HUDEP-2 (cell line): ENCODE results near the gene TBC1D3G.
"Not testable (repeated sequence)": the region's sequence is repeated elsewhere in the genome, so short reads cannot be mapped to it uniquely, and the experiment has no call there.

Source experiments
- DNase-seq, 76 experiments: peaks; one replicate each; lab custom pipeline; 2025; ENCODE audit not compliant: unreplicated experiment in 76 of 76; lab: John Stamatoyannopoulos, UW

The TBC1D3G gene

DNA sequence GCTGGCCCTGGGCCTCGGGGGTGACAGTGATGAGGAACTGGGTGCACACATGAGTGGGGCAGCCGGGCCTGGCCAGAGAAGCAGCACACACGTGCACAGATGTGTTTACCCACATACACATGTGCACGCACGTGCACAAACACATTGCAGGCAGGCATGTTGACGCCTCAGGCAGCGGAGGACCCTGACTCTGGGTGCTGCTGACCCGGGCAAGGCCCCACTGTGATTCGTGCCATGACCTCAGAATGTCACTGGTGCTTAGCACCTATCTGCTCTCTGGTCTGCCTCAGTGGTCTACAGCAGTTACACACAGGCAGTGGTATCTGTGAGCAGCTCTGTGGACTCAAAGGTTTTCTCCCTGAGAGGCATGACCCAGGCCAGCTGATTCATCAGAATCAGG, at the start of gene TBC1D3G:
Gene TBC1D3G, plus strand, starts transcription at position 301 of the 400 bp plus-strand sequence. CDS start 1,528 bp downstream, outside the sequence.
- not testable (repeated sequence) for DNase-seq

DNA sequence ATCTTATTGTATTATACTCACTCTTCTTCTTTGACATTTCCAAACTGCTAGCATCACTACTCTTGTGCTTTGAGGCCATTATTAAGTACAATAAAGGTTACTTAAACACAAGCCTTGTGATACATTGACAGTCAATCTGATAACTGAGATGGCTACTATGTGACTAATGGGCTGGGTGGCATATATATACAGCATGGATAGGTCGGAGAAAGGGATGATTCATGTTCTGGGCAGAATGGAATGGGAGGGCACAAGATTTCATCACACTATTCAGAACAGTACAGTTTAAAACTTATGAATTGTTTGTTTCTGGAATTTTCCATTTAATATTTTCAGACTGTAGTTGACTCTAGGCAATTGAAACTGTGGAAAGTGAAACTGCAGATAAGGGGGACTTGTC, 40.4 kb upstream of the TBC1D3G start:
- DNase-seq, result not testable (repeated sequence)

DNA sequence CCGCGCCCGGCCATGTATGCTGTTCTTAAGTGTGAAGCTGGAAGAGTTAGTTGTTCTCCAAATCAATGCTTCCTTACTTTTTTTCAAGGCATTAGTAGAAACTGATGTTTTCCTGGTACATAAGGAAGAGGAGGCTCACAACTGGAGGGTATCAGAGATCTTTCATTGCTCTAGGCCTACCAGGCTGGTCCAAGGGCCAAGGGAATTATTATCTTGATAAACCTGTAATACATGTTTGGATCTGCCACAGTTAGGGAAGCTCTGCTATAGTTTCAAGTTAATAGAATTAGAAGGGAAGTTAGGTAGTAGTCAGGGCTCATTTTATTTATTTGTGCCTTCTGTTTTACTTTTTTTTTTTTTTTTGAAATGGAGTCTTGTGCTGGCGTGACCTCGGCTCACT, 39.5 kb upstream of the TBC1D3G start:
- DNase-seq, result not testable (repeated sequence)

DNA sequence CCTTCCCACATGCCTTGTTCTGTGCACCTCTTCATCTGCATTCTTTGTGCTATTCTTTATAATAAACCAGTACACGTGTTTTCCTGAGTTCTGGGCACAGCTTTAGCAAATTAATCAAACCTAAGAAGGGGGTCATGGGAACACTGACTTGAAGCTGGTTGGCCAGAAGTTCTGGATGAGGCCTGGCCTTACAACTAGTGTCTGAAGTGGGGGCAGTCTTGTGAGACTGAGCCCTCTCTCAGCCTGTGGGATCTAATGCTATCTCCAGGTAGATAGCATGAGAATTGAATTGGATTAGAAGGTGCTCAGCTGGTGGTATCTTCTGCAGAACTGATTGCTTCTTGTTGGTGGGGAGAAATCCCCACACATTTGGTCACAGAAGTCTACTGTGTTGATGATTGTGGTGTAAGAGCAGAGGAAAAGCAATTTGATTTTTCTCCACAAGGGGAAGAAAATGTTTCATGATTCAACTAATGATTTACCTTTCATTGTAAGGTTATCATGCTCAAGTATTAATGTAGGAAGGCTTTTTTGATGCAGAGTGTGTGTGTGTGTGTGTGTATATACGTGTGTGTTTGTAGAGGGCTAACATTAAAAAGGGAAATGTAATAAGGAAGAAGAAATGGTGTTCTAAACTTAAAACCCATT, 33.6 kb upstream of the TBC1D3G start:
- DNase-seq, result not testable (repeated sequence)

DNA sequence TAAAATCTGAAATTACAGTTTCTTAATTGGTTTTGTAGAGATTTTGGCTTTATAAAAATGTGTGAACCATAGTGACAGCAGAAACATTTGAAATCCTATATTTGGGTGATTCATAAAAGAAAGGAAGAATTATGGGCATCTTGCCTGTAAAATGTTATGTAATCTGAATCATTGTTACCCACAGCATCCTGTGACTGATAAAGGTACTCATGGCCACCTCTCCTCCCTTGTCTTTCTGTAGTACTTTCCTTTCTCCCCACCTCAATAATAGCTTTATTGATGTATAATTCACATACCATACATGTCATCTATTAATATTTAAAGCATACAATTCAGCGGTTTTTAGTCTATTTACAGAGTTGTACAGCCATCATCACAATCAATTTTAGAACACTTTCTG, 28.5 kb upstream of the TBC1D3G start:
- DNase-seq, result not testable (repeated sequence)

DNA sequence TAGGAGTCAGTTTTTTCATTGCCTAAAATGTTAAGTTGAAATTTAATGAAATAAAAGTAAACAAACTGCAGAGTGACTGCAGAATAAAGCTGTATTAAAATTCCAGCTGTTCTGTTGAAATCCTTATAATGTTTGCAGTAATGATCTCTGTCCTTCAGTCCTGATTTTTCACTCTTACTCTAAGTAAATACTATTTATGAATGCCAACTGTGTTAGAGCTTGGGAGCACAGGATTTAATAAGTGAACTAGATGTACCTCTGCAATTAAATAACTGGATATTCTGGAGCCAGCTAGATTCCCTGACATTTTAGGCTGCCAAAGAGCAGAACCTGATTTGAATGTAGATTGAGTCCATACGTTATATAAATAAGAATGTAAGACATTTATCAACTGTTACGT, 7.9 kb upstream of the TBC1D3G start:
- DNase-seq, result not testable (repeated sequence)

DNA sequence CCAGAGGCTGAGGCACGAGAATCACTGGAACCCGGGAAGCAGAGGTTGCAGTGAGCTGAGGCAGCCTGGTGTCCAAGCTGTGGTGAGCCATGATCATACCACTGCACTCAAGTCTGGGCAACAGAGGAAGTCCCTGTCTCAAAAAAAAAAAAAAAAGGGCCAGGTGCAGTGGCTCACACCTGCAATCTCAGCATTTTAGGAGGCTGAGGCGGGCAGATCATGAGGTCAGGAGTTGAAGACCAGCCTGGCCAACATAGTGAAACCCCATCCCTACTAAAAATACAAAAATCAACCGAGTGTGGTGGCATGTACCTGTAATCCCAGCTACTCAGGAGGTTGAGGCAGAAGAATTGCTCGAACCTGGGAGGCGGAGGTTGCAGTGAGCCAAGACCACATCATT, 38.8 kb downstream of the TBC1D3G start:
- DNase-seq, result not testable (repeated sequence)

DNA sequence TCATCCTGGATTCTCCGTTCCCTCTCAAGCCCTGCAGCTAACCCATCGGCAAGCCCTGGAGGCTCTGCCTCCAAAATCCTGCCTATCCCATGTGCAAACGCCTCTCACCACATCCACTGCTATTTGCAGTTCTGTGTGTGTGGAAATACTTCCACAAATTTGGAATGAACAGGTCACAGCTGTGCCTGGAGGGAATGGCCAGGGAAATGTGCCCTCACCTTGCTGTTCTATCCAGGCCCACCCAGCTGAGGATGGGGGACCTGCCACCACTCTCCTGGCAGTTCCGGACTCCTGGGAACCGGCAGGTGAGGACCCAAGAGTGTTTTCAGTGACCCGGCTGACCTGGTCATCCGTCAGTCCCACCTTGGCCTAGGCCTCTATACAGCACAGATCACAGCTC, 52.3 kb downstream of the TBC1D3G start:
- DNase-seq, result not testable (repeated sequence)
